HCT116 (cell line): Measurements from ENCODE around the gene PRSS27. TPM values are rescaled to one million over a fixed set of nuclear protein-coding genes. Genes with fewer than 3 reads are reported as not detected.

Experiments
- ATAC-seq: fragments of 200-7000 bp; cut with Tn5 transposase; 2 replicates; pipeline ENCODE4 v1.9.1; 2020; ENCODE audit warnings: mild to moderate bottlenecking, moderate library complexity
- BruUV-seq: library from RNA; stranded (reverse); fragments of 400-500 nt; replicated peaks from 2 replicates; lab custom pipeline; 2021; lab: Mats Ljungman, UMichigan
- CTCF ChIA-PET: fragments of 300-600 bp; sonication (Branson Sonifier 250); formaldehyde crosslinking; loops from one replicate; lab custom pipeline; 2021; ENCODE audit warnings: antibody characterized with exemption; lab: Charles Lee
- POLR2A ChIA-PET: fragments of 300-600, 350-600 bp; sonication (Branson Sonifier 250); formaldehyde crosslinking; loops from one replicate; lab custom pipeline; 2021; ENCODE audit warnings: antibody characterized with exemption; lab: Charles Lee
- RAD21 ChIA-PET, 2 experiments: fragments of 300-600 bp; sonication (Branson Sonifier 250); formaldehyde crosslinking; loops; one replicate each; lab custom pipeline; 2023; ENCODE audit warnings: low total read pairs in 2 of 2; ENCODE audit not compliant: uncharacterized antibody in 2 of 2, unreplicated experiment in 2 of 2, low non-redundant PET in 1 of 2; lab: Charles Lee
- DNase-seq: peaks from one replicate; pipeline ENCODE4 v3.0.0-alpha.2; 2010; ENCODE audit warnings: low read depth, low spot score
- H2AFZ ChIP-seq: fragments of 200-600 bp; shearing (Covaris generic), sonication (generic); 2 replicates; pipeline ENCODE4 v1.6.1; 2017; ENCODE audit warnings: low read depth, mixed run types, mixed read lengths, antibody characterized with exemption, low read length; ENCODE audit not compliant: poor library complexity, severe bottlenecking
- H3K27ac ChIP-seq: 2 replicates; pipeline ENCODE4 v1.5.1; 2012; ENCODE audit warnings: low read depth, low read length
- H3K27me3 ChIP-seq: fragments of 200-600 bp; sonication (generic); 2 replicates; pipeline ENCODE4 v1.6.1; 2016; ENCODE audit warnings: mixed run types, low read length, mixed read lengths; ENCODE audit not compliant: insufficient read depth
- H3K36me3 ChIP-seq, 2 experiments: fragments of 200-500 bp in 1 of 2; fragments of 200-600 bp in 1 of 2; sonication (Bioruptor generic) in 1 of 2; sonication (generic) in 1 of 2; 2 replicates each; pipeline versions ENCODE4 v1.5.1 to v1.6.1; 2014 to 2016; ENCODE audit warnings: low read length in 2 of 2, inconsistent platforms in 1 of 2, mixed read lengths in 1 of 2, mixed run types in 1 of 2; ENCODE audit not compliant: insufficient read depth in 2 of 2, control insufficient read depth in 1 of 2
- H3K4me1 ChIP-seq, 2 experiments: fragments of 200-600 bp in 1 of 2; sonication (generic) in 1 of 2; 2 replicates each; pipeline versions ENCODE4 v1.5.1 to v1.6.1; 2012 to 2017; ENCODE audit warnings: low read length in 2 of 2, inconsistent platforms in 1 of 2, mild to moderate bottlenecking in 1 of 2, mixed read lengths in 1 of 2, mixed run types in 1 of 2, moderate library complexity in 1 of 2; ENCODE audit not compliant: insufficient read depth in 2 of 2, control insufficient read depth in 1 of 2
- H3K4me2 ChIP-seq: fragments of 200-600 bp; sonication (generic); 2 replicates; pipeline ENCODE4 v1.6.1; 2017; ENCODE audit warnings: mixed run types, low read length, mixed read lengths
- H3K4me3 ChIP-seq, 2 experiments: fragments of 200-600 bp in 1 of 2; sonication (generic) in 1 of 2; replicated peaks in 1 of 2; 2 replicates each; pipeline ENCODE4 v1.5.1; 2011 to 2016; ENCODE audit warnings: low read length in 2 of 2, control low read depth in 1 of 2, low read depth in 1 of 2, mild to moderate bottlenecking in 1 of 2, mixed read lengths in 1 of 2, mixed run types in 1 of 2
- H3K79me2 ChIP-seq: fragments of 200-600 bp; sonication (generic); 2 replicates; pipeline ENCODE4 v1.6.1; 2017; ENCODE audit warnings: mild to moderate bottlenecking, mixed run types, low read length, moderate library complexity, mixed read lengths; ENCODE audit not compliant: insufficient read depth
- H3K9ac ChIP-seq: fragments of 200-600 bp; sonication (generic); 2 replicates; pipeline ENCODE4 v1.6.1; 2016; ENCODE audit warnings: low read length, mixed read lengths
- H3K9me2 ChIP-seq: fragments of 200-600 bp; sonication (generic), shearing (Covaris generic); 2 replicates; pipeline ENCODE4 v1.6.1; 2017; ENCODE audit warnings: mixed run types, mild to moderate bottlenecking, moderate library complexity; ENCODE audit not compliant: insufficient read depth
- H3K9me3 ChIP-seq, 2 experiments: fragments of 200-500 bp in 1 of 2; fragments of 200-600 bp in 1 of 2; sonication (Bioruptor generic) in 1 of 2; sonication (generic) in 1 of 2; 2 replicates each; pipeline ENCODE4 v1.6.1; 2014 to 2017; ENCODE audit warnings: low read length in 2 of 2, mixed read lengths in 2 of 2, inconsistent platforms in 1 of 2, low read depth in 1 of 2, mild to moderate bottlenecking in 1 of 2, mixed run types in 1 of 2, moderate library complexity in 1 of 2; ENCODE audit not compliant: control insufficient read depth in 1 of 2, insufficient read depth in 1 of 2
- H4K20me1 ChIP-seq: fragments of 200-600 bp; sonication (generic), shearing (Covaris generic); 2 replicates; pipeline ENCODE4 v1.6.1; 2017; ENCODE audit warnings: mixed run types, mild to moderate bottlenecking, moderate library complexity; ENCODE audit not compliant: insufficient read depth
- EGR1 ChIP-seq: IDR thresholded peaks from 2 replicates; pipeline ENCODE4 v1.6.1; 2012; ENCODE audit warnings: low read depth
- EZH2 ChIP-seq: fragments of 200-600 bp; sonication (generic); IDR thresholded peaks from 2 replicates; pipeline ENCODE4 v1.6.1; 2017; ENCODE audit warnings: antibody characterized with exemption, mixed run types
- EZH2phosphoT487 ChIP-seq: fragments of 200-600 bp; IDR thresholded peaks from 2 replicates; pipeline ENCODE4 v1.6.1; 2018; ENCODE audit warnings: antibody characterized with exemption, borderline replicate concordance
- POLR2A ChIP-seq: IDR thresholded peaks from 2 replicates; pipeline ENCODE4 v1.7.0; 2011; ENCODE audit warnings: borderline replicate concordance; ENCODE audit not compliant: insufficient read depth, insufficient read length; ENCODE audit errors: extremely low read depth
- RAD21 ChIP-seq: IDR thresholded peaks from 2 replicates; pipeline ENCODE4 v1.6.1; 2012; ENCODE audit warnings: low read depth, mild to moderate bottlenecking
- SIN3A ChIP-seq: IDR thresholded peaks from 2 replicates; pipeline ENCODE4 v1.6.1; 2012; ENCODE audit warnings: low read depth
- TCF7L2 ChIP-seq: IDR thresholded peaks from 2 replicates; pipeline ENCODE4 v1.7.0; 2011; ENCODE audit warnings: borderline replicate concordance, inconsistent platforms; ENCODE audit not compliant: insufficient read depth, insufficient read length; ENCODE audit errors: extremely low read depth
- YY1 ChIP-seq: IDR thresholded peaks from 2 replicates; pipeline ENCODE4 v1.6.1; 2011; ENCODE audit warnings: low read length, low read depth, moderate library complexity, mild to moderate bottlenecking; ENCODE audit not compliant: insufficient replicate concordance; ENCODE audit errors: extremely low read depth
- ZNF274 ChIP-seq: fragments of 200-500 bp; sonication (Bioruptor generic); IDR thresholded peaks from 2 replicates; pipeline ENCODE4 v1.6.1; 2014; ENCODE audit warnings: mild to moderate bottlenecking, low read depth, low read length, inconsistent platforms
- intact Hi-C: fragments of 100-400 bp; cut with micrococcal nuclease; formaldehyde crosslinking; loops from 2 replicates; pipeline ENCODE4 v1.10.0; 2022
- total RNA-seq: library from RNA; stranded (reverse); gene quantifications from one replicate; pipeline ENCODE4 v1.2.1, GENCODE V29; 2021; ENCODE audit not compliant: unreplicated experiment
- TF ChIP-seq, protein P1 (sequence below): IDR thresholded peaks from 2 replicates; pipeline ENCODE4 v1.6.1; 2011; ENCODE audit warnings: mild to moderate bottlenecking, low read length, moderate library complexity; ENCODE audit not compliant: insufficient replicate concordance; ENCODE audit errors: extremely low read depth
- TF ChIP-seq, protein P2 (sequence below), 3 experiments: fragments of 200-600 bp in 1 of 3; sonication (generic) in 1 of 3; IDR thresholded peaks in 2 of 3; conservative IDR thresholded peaks in 1 of 3; 2 replicates each; pipeline ENCODE4 v1.5.1; 2012 to 2017; ENCODE audit warnings: low read depth in 2 of 3, low read length in 2 of 3, antibody characterized with exemption in 1 of 3, borderline replicate concordance in 1 of 3, control low read depth in 1 of 3, mild to moderate bottlenecking in 1 of 3, mixed read lengths in 1 of 3, mixed run types in 1 of 3, moderate library complexity in 1 of 3; ENCODE audit not compliant: insufficient read depth in 1 of 3
- TF ChIP-seq, protein P3 (sequence below): IDR thresholded peaks from 2 replicates; pipeline ENCODE4 v1.6.1; 2012; ENCODE audit warnings: low read depth
- TF ChIP-seq, protein P4 (sequence below): IDR thresholded peaks from 2 replicates; pipeline ENCODE4 v1.6.1; 2012
- TF ChIP-seq, protein P5 (sequence below): IDR thresholded peaks from 2 replicates; pipeline ENCODE4 v1.6.1; 2012

The PRSS27 gene
- total RNA-seq, 1 experiment from 2014 or later = 3.3 TPM

DNA sequence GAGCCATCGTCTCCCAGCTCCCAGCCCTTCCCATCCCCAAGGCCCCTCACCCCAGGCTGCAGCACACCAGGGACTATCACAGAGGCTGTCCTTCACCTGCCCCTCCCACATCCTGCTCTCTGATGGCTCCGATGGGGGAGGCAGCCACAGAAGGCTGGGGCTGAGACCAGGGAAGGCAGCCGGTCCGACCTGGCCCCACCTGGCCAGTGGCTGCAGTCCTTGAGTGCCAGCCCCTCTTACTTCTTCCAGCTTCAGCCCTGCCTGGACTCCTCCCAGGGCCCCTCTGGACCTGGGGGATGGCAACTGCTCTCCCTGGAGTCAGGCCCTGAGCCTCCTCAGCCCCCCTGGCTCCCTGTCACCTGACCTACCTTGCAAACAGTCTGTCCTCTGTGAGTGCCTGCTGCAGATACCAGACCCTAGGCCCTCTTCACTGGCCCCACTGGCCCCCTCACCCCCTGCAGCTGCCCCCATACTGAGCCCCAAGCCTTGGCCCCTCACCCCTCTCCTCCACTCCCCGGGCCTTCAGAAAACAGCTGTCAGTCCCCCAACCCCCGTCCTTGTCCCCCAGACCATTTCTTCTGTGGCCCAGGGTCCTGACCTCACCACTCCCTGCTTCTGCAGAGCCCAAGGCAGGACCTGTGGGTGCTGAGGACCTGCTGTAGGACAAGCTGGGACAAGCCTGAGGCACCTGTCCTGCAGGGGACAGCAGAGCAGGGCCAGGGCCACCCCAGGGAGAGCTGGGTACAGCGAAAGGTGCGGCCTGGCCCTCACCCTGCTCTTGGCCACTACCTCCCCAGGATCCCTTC, 19.8 kb upstream of the PRSS27 start:
- H2AFZ ChIP-seq = no peak overlapping the region
- no peaks in the 10 kb centered on the region for H3K79me2 ChIP-seq
- no peaks in the 10 kb centered on the region for H3K9me3 ChIP-seq
- H3K4me3 ChIP-seq = no peak overlapping the region
- no TSS peak for BruUV-seq
- intact Hi-C loops = no loop called here
- CTCF ChIA-PET = no interaction called here
- peak overlapping the region; percentile 2; the same call in 1 of the 2 replicates for H3K27ac ChIP-seq
- RAD21 ChIA-PET = no interaction called here
- no peaks in the 10 kb centered on the region for H3K27me3 ChIP-seq
- ATAC-seq = peak; percentile 42; the same call in 1 of the 2 replicates
- TF ChIP-seq, protein P1, sequence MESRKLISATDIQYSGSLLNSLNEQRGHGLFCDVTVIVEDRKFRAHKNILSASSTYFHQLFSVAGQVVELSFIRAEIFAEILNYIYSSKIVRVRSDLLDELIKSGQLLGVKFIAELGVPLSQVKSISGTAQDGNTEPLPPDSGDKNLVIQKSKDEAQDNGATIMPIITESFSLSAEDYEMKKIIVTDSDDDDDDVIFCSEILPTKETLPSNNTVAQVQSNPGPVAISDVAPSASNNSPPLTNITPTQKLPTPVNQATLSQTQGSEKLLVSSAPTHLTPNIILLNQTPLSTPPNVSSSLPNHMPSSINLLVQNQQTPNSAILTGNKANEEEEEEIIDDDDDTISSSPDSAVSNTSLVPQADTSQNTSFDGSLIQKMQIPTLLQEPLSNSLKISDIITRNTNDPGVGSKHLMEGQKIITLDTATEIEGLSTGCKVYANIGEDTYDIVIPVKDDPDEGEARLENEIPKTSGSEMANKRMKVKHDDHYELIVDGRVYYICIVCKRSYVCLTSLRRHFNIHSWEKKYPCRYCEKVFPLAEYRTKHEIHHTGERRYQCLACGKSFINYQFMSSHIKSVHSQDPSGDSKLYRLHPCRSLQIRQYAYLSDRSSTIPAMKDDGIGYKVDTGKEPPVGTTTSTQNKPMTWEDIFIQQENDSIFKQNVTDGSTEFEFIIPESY = no peak
- TF ChIP-seq RAD21 (no peak), YY1 (no peak), EGR1 (no peak), EZH2phosphoT487 (no peak), SIN3A (no peak), TCF7L2 (no peak), EZH2 (no peak), POLR2A (no peak), ZNF274 (no peak)
- TF ChIP-seq, protein P2, sequence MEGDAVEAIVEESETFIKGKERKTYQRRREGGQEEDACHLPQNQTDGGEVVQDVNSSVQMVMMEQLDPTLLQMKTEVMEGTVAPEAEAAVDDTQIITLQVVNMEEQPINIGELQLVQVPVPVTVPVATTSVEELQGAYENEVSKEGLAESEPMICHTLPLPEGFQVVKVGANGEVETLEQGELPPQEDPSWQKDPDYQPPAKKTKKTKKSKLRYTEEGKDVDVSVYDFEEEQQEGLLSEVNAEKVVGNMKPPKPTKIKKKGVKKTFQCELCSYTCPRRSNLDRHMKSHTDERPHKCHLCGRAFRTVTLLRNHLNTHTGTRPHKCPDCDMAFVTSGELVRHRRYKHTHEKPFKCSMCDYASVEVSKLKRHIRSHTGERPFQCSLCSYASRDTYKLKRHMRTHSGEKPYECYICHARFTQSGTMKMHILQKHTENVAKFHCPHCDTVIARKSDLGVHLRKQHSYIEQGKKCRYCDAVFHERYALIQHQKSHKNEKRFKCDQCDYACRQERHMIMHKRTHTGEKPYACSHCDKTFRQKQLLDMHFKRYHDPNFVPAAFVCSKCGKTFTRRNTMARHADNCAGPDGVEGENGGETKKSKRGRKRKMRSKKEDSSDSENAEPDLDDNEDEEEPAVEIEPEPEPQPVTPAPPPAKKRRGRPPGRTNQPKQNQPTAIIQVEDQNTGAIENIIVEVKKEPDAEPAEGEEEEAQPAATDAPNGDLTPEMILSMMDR (IDR thresholded peaks at IDR 0.05 in 2 of 3, conservative IDR thresholded peaks at IDR 0.05 in 1 of 3; ENCODE audit: borderline replicate concordance in 1 of 3, insufficient read depth in 1 of 3, low read depth in 2 of 3, low read length in 2 of 3) = no peak
- TF ChIP-seq, protein P3, sequence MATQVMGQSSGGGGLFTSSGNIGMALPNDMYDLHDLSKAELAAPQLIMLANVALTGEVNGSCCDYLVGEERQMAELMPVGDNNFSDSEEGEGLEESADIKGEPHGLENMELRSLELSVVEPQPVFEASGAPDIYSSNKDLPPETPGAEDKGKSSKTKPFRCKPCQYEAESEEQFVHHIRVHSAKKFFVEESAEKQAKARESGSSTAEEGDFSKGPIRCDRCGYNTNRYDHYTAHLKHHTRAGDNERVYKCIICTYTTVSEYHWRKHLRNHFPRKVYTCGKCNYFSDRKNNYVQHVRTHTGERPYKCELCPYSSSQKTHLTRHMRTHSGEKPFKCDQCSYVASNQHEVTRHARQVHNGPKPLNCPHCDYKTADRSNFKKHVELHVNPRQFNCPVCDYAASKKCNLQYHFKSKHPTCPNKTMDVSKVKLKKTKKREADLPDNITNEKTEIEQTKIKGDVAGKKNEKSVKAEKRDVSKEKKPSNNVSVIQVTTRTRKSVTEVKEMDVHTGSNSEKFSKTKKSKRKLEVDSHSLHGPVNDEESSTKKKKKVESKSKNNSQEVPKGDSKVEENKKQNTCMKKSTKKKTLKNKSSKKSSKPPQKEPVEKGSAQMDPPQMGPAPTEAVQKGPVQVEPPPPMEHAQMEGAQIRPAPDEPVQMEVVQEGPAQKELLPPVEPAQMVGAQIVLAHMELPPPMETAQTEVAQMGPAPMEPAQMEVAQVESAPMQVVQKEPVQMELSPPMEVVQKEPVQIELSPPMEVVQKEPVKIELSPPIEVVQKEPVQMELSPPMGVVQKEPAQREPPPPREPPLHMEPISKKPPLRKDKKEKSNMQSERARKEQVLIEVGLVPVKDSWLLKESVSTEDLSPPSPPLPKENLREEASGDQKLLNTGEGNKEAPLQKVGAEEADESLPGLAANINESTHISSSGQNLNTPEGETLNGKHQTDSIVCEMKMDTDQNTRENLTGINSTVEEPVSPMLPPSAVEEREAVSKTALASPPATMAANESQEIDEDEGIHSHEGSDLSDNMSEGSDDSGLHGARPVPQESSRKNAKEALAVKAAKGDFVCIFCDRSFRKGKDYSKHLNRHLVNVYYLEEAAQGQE = no peak
- TF ChIP-seq, protein P4, sequence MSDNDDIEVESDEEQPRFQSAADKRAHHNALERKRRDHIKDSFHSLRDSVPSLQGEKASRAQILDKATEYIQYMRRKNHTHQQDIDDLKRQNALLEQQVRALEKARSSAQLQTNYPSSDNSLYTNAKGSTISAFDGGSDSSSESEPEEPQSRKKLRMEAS = no peak
- TF ChIP-seq, protein P5, sequence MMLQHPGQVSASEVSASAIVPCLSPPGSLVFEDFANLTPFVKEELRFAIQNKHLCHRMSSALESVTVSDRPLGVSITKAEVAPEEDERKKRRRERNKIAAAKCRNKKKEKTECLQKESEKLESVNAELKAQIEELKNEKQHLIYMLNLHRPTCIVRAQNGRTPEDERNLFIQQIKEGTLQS = no peak
- TF ChIP-seq, all 23 proteins: peak for 0
- Histone ChIP-seq H3K9ac (no peak overlapping the region), H3K9me2 (no peaks in the 10 kb centered on the region), H3K4me2 (no peak overlapping the region), H3K4me1 (peaks cover 0 to 8% of the 10 kb centered on the region in 2 experiments; a peak in 3 of 4 replicates), H4K20me1 (no peaks in the 10 kb centered on the region), H3K36me3 (no peaks in the 10 kb centered on the region)
- POLR2A ChIA-PET = interaction anchor here (0.6 kb wide), 1 partner anchor 18 kb away, joined by 4 read pairs; no protein-coding TSS in a partner anchor
- DNase-seq = no peak
